GM23338 (cell line): ENCODE data around the gene DGAT2. TPM values are rescaled to one million over a fixed set of nuclear protein-coding genes. Genes with fewer than 3 reads are reported as not detected.

Source experiments
- ATAC-seq: fragments of 200-7000 bp; cut with Tn5 transposase; 3 replicates; pipeline ENCODE4 v1.9.1; 2020
- DNase-seq: peaks from one replicate; pipeline ENCODE4 v3.0.0-alpha.2; 2015; ENCODE audit warnings: low spot score
- H2AFZ ChIP-seq: fragments of 200-600 bp; sonication (generic); 2 replicates; pipeline ENCODE4 v1.8.0; 2016; ENCODE audit warnings: antibody characterized with exemption, mild to moderate bottlenecking, moderate library complexity
- H3F3A ChIP-seq: fragments of 200-600 bp; sonication (generic); replicated peaks from 2 replicates; pipeline ENCODE4 v1.8.0; 2017; ENCODE audit warnings: antibody characterized with exemption, mixed run types, low read depth
- H3K27ac ChIP-seq: fragments of 200-600 bp; sonication (generic); 2 replicates; pipeline ENCODE4 v1.6.1; 2016; ENCODE audit warnings: low read depth
- H3K27me3 ChIP-seq: fragments of 200-600 bp; sonication (generic); 2 replicates; pipeline ENCODE4 v1.8.0; 2016; ENCODE audit warnings: mild to moderate bottlenecking, mixed run types, moderate library complexity; ENCODE audit not compliant: insufficient read depth
- H3K36me3 ChIP-seq: fragments of 200-600 bp; sonication (generic); 2 replicates; pipeline ENCODE4 v1.8.0; 2016; ENCODE audit warnings: mild to moderate bottlenecking; ENCODE audit not compliant: insufficient read depth
- H3K4me1 ChIP-seq: fragments of 200-600 bp; sonication (generic); 2 replicates; pipeline ENCODE4 v1.8.0; 2016; ENCODE audit warnings: mild to moderate bottlenecking, moderate library complexity; ENCODE audit not compliant: insufficient read depth
- H3K4me2 ChIP-seq: fragments of 200-600 bp; sonication (generic); 2 replicates; pipeline ENCODE4 v1.7.1; 2017; ENCODE audit warnings: mixed run types
- H3K4me3 ChIP-seq: fragments of 200-600 bp; sonication (generic); 2 replicates; pipeline ENCODE4 v1.6.1; 2016; ENCODE audit warnings: mixed run types
- H3K79me2 ChIP-seq: fragments of 200-600 bp; sonication (generic); replicated peaks from 2 replicates; pipeline ENCODE4 v1.8.0; 2017; ENCODE audit warnings: mild to moderate bottlenecking; ENCODE audit not compliant: insufficient read depth
- H3K9me2 ChIP-seq: fragments of 200-600 bp; sonication (generic); 2 replicates; pipeline ENCODE4 v1.8.0; 2017; ENCODE audit not compliant: insufficient read depth
- H4K20me1 ChIP-seq: fragments of 200-600 bp; sonication (generic); replicated peaks from 2 replicates; pipeline ENCODE4 v1.8.0; 2017; ENCODE audit warnings: mild to moderate bottlenecking; ENCODE audit not compliant: insufficient read depth
- H3K27ac Mint-ChIP-seq: 2 replicates; pipeline ENCODE4 v1.8.0; 2020; ENCODE audit warnings: inconsistent platforms, mild to moderate bottlenecking, moderate library complexity, mixed read lengths
- H3K27me3 Mint-ChIP-seq: 3 replicates; pipeline ENCODE4 v1.8.0; 2022; ENCODE audit warnings: low read depth, mild to moderate bottlenecking, moderate library complexity, mixed read lengths, inconsistent platforms; ENCODE audit not compliant: insufficient read depth, poor library complexity
- H3K36me3 Mint-ChIP-seq: 3 replicates; pipeline ENCODE4 v1.8.0; 2021; ENCODE audit warnings: low read depth, mild to moderate bottlenecking, inconsistent platforms, moderate library complexity, mixed read lengths
- H3K4me1 Mint-ChIP-seq: 3 replicates; pipeline ENCODE4 v1.8.0; 2020; ENCODE audit warnings: mild to moderate bottlenecking, inconsistent platforms, mixed read lengths
- H3K4me3 Mint-ChIP-seq: 3 replicates; pipeline ENCODE4 v1.8.0; 2021; ENCODE audit warnings: moderate library complexity, mild to moderate bottlenecking, inconsistent platforms, mixed read lengths
- H3K9me3 Mint-ChIP-seq: 3 replicates; pipeline ENCODE4 v1.8.0; 2020; ENCODE audit warnings: moderate library complexity, mild to moderate bottlenecking, inconsistent platforms, mixed read lengths
- CREB1 ChIP-seq: fragments of 250-450 bp; sonication (Bioruptor Pico); IDR thresholded peaks from 2 replicates; pipeline ENCODE4 v1.5.0; 2020; ENCODE audit warnings: low read depth, mild to moderate bottlenecking, moderate library complexity
- EZH2 ChIP-seq: fragments of 200-600 bp; sonication (generic); IDR thresholded peaks from one replicate; pipeline ENCODE4 v1.8.0; 2017; ENCODE audit warnings: antibody characterized with exemption, mild to moderate bottlenecking, low read depth; ENCODE audit not compliant: unreplicated experiment
- JUNB ChIP-seq: IDR thresholded peaks from one replicate; pipeline ENCODE4 v1.6.1; 2016; ENCODE audit warnings: antibody characterized with exemption; ENCODE audit not compliant: unreplicated experiment
- NANOG ChIP-seq: IDR thresholded peaks from 2 replicates; pipeline ENCODE4 v1.6.1; 2016; ENCODE audit warnings: antibody characterized with exemption, borderline replicate concordance
- POLR2AphosphoS5 ChIP-seq: IDR thresholded peaks from 2 replicates; pipeline ENCODE4 v1.6.1; 2016; ENCODE audit warnings: antibody characterized with exemption, low read depth
- STAT1 ChIP-seq: IDR thresholded peaks from one replicate; pipeline ENCODE4 v1.6.1; 2016; ENCODE audit warnings: antibody characterized with exemption; ENCODE audit not compliant: unreplicated experiment
- ZNF114 ChIP-seq: fragments of 250-450 bp; sonication (Bioruptor Pico); IDR thresholded peaks from 2 replicates; pipeline ENCODE4 v1.5.0; 2020; ENCODE audit warnings: mild to moderate bottlenecking, moderate library complexity
- ZNF331 ChIP-seq: fragments of 250-450 bp; sonication (Bioruptor Pico); IDR thresholded peaks from 2 replicates; pipeline ENCODE4 v1.5.0; 2020; ENCODE audit warnings: low read depth, mild to moderate bottlenecking, moderate library complexity
- polyA plus RNA-seq: library from polyadenylated mRNA; unstranded; fragments of >200 nt; fragmentation: Nextera tagmentation; extraction: Ambion mirVana; gene quantifications from 2 replicates; pipeline ENCODE4 v1.2.1, GENCODE V29; 2016
- total RNA-seq: library from RNA; depleted of rRNA; stranded (reverse); fragments of >200 nt; shearing (Covaris generic); gene quantifications from 2 replicates; pipeline ENCODE4 v1.2.3, GENCODE V29; 2014
- TF ChIP-seq, protein P1 (sequence below), 2 experiments: fragments of 200-600 bp in 1 of 2; sonication (generic) in 1 of 2; conservative IDR thresholded peaks; 2 replicates each; pipeline versions ENCODE4 v1.5.1 to v1.6.1; 2016 to 2017; ENCODE audit warnings: antibody characterized with exemption in 2 of 2, low read depth in 2 of 2, mild to moderate bottlenecking in 2 of 2, moderate library complexity in 1 of 2
- TF ChIP-seq, protein P2 (sequence below): fragments of 250-450 bp; sonication (Bioruptor Pico); IDR thresholded peaks from 2 replicates; pipeline ENCODE4 v1.5.0; 2020; ENCODE audit warnings: mild to moderate bottlenecking, moderate library complexity
- TF ChIP-seq, protein P3 (sequence below): IDR thresholded peaks from 2 replicates; pipeline ENCODE4 v1.6.1; 2016; ENCODE audit warnings: antibody characterized with exemption
- TF ChIP-seq, protein P4 (sequence below): IDR thresholded peaks from one replicate; pipeline ENCODE4 v1.6.1; 2018; ENCODE audit warnings: antibody characterized with exemption; ENCODE audit not compliant: unreplicated experiment

DGAT2 gene
- total and polyA plus RNA-seq, 2 experiments from 2014 or later, result 1.9 to 2.6 TPM

DNA sequence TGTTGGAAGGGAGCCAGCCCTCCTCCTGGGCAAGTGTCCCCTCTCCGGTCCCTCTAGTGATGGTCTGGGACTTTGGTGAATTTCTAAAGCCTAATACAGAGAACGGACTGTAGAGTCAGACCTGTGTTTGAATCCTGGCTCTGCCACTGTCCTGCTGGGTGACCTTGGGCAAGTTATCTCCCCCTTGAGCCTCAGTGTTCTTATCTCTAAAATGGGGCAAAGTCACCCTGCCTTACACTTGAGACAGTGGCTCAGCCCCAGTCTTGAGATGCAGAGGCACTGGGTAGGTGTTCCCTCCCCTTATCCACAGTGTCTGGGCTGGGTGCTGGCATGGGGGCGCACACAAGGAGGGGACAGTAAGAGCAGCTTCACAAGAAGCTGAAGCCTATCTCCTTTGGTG is 20.9 kb downstream of the DGAT2 start (continued):
- TF ChIP-seq CREB1 (CRISPR knock-in tag) (no peak), POLR2AphosphoS5 (no peak), JUNB (no peak), EZH2 (no peak)

DNA sequence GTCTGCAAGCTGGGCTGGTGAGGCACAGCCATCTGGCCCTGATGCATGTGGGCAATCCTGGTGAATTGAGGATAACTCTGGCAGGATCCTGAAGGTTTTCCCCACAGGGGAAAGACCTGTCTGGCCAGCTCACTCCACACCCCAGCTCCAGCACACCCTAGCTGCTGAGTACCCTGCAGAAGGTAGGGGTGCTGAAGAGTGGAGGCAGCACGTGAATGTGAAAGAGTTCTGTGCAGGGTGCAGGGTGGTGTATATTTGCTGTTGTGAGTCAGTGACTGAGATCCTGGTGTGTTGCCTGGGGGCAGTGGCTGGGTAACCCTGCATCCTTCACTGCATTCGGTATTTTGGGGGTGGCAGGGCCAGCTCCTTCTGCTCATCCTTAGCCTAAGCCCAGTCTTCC is 22.4 kb downstream of the DGAT2 start:
- no peak overlapping the region for H3K4me2 ChIP-seq
- H3K27ac Mint-ChIP-seq, result no peak overlapping the region
- H3K4me1 ChIP-seq, result no peaks in the 10 kb centered on the region

More for the DNA sequence above, 22.4 kb downstream of the DGAT2 start:
- Mint-ChIP-seq H3K27me3 (peaks cover 7% of the 10 kb centered on the region), H3K9me3 (no peaks in the 10 kb centered on the region), H3K4me1 (0 out of 3 replicates have a peak, but pooled peaks cover 2% of the 10 kb centered on the region), H3K36me3 (no peaks in the 10 kb centered on the region), H3K4me3 (no peak overlapping the region)
- DNase-seq (no peak), ATAC-seq (no peak)
- Histone ChIP-seq H3K27me3 (no peaks in the 10 kb centered on the region), H3K27ac (no peak overlapping the region), H3K4me3 (no peak overlapping the region), H2AFZ (no peak overlapping the region), H3F3A (no peaks in the 10 kb centered on the region), H3K36me3 (no peaks in the 10 kb centered on the region), H3K79me2 (no peaks in the 10 kb centered on the region), H4K20me1 (no peaks in the 10 kb centered on the region), H3K9me2 (no peaks in the 10 kb centered on the region)
- no peak for TF ChIP-seq POLR2AphosphoS5
- no peak for TF ChIP-seq CREB1 (CRISPR knock-in tag)
- no peak for TF ChIP-seq STAT1
- TF ChIP-seq JUNB, result no peak
- no peak for TF ChIP-seq ZNF114 (CRISPR knock-in tag)
- TF ChIP-seq, protein P1, sequence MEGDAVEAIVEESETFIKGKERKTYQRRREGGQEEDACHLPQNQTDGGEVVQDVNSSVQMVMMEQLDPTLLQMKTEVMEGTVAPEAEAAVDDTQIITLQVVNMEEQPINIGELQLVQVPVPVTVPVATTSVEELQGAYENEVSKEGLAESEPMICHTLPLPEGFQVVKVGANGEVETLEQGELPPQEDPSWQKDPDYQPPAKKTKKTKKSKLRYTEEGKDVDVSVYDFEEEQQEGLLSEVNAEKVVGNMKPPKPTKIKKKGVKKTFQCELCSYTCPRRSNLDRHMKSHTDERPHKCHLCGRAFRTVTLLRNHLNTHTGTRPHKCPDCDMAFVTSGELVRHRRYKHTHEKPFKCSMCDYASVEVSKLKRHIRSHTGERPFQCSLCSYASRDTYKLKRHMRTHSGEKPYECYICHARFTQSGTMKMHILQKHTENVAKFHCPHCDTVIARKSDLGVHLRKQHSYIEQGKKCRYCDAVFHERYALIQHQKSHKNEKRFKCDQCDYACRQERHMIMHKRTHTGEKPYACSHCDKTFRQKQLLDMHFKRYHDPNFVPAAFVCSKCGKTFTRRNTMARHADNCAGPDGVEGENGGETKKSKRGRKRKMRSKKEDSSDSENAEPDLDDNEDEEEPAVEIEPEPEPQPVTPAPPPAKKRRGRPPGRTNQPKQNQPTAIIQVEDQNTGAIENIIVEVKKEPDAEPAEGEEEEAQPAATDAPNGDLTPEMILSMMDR (conservative IDR thresholded peaks at IDR 0.05; ENCODE audit: low read depth in 2 of 2), result no peak
- TF ChIP-seq, protein P2, sequence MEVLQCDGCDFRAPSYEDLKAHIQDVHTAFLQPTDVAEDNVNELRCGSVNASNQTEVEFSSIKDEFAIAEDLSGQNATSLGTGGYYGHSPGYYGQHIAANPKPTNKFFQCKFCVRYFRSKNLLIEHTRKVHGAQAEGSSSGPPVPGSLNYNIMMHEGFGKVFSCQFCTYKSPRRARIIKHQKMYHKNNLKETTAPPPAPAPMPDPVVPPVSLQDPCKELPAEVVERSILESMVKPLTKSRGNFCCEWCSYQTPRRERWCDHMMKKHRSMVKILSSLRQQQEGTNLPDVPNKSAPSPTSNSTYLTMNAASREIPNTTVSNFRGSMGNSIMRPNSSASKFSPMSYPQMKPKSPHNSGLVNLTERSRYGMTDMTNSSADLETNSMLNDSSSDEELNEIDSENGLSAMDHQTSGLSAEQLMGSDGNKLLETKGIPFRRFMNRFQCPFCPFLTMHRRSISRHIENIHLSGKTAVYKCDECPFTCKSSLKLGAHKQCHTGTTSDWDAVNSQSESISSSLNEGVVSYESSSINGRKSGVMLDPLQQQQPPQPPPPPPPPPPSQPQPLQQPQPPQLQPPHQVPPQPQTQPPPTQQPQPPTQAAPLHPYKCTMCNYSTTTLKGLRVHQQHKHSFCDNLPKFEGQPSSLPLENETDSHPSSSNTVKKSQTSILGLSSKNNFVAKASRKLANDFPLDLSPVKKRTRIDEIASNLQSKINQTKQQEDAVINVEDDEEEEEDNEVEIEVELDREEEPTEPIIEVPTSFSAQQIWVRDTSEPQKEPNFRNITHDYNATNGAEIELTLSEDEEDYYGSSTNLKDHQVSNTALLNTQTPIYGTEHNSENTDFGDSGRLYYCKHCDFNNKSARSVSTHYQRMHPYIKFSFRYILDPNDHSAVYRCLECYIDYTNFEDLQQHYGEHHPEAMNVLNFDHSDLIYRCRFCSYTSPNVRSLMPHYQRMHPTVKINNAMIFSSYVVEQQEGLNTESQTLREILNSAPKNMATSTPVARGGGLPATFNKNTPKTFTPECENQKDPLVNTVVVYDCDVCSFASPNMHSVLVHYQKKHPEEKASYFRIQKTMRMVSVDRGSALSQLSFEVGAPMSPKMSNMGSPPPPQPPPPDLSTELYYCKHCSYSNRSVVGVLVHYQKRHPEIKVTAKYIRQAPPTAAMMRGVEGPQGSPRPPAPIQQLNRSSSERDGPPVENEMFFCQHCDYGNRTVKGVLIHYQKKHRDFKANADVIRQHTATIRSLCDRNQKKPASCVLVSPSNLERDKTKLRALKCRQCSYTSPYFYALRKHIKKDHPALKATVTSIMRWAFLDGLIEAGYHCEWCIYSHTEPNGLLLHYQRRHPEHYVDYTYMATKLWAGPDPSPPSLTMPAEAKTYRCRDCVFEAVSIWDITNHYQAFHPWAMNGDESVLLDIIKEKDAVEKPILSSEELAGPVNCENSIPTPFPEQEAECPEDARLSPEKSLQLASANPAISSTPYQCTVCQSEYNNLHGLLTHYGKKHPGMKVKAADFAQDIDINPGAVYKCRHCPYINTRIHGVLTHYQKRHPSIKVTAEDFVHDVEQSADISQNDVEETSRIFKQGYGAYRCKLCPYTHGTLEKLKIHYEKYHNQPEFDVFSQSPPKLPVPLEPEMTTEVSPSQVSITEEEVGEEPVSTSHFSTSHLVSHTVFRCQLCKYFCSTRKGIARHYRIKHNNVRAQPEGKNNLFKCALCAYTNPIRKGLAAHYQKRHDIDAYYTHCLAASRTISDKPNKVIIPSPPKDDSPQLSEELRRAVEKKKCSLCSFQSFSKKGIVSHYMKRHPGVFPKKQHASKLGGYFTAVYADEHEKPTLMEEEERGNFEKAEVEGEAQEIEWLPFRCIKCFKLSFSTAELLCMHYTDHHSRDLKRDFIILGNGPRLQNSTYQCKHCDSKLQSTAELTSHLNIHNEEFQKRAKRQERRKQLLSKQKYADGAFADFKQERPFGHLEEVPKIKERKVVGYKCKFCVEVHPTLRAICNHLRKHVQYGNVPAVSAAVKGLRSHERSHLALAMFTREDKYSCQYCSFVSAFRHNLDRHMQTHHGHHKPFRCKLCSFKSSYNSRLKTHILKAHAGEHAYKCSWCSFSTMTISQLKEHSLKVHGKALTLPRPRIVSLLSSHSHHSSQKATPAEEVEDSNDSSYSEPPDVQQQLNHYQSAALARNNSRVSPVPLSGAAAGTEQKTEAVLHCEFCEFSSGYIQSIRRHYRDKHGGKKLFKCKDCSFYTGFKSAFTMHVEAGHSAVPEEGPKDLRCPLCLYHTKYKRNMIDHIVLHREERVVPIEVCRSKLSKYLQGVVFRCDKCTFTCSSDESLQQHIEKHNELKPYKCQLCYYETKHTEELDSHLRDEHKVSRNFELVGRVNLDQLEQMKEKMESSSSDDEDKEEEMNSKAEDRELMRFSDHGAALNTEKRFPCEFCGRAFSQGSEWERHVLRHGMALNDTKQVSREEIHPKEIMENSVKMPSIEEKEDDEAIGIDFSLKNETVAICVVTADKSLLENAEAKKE (CRISPR knock-in tag), result no peak
- TF ChIP-seq ZNF331 (CRISPR knock-in tag), result no peak
- TF ChIP-seq, protein P3, sequence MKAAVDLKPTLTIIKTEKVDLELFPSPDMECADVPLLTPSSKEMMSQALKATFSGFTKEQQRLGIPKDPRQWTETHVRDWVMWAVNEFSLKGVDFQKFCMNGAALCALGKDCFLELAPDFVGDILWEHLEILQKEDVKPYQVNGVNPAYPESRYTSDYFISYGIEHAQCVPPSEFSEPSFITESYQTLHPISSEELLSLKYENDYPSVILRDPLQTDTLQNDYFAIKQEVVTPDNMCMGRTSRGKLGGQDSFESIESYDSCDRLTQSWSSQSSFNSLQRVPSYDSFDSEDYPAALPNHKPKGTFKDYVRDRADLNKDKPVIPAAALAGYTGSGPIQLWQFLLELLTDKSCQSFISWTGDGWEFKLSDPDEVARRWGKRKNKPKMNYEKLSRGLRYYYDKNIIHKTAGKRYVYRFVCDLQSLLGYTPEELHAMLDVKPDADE, result no peak
- no peak for TF ChIP-seq EZH2
- TF ChIP-seq, protein P4, sequence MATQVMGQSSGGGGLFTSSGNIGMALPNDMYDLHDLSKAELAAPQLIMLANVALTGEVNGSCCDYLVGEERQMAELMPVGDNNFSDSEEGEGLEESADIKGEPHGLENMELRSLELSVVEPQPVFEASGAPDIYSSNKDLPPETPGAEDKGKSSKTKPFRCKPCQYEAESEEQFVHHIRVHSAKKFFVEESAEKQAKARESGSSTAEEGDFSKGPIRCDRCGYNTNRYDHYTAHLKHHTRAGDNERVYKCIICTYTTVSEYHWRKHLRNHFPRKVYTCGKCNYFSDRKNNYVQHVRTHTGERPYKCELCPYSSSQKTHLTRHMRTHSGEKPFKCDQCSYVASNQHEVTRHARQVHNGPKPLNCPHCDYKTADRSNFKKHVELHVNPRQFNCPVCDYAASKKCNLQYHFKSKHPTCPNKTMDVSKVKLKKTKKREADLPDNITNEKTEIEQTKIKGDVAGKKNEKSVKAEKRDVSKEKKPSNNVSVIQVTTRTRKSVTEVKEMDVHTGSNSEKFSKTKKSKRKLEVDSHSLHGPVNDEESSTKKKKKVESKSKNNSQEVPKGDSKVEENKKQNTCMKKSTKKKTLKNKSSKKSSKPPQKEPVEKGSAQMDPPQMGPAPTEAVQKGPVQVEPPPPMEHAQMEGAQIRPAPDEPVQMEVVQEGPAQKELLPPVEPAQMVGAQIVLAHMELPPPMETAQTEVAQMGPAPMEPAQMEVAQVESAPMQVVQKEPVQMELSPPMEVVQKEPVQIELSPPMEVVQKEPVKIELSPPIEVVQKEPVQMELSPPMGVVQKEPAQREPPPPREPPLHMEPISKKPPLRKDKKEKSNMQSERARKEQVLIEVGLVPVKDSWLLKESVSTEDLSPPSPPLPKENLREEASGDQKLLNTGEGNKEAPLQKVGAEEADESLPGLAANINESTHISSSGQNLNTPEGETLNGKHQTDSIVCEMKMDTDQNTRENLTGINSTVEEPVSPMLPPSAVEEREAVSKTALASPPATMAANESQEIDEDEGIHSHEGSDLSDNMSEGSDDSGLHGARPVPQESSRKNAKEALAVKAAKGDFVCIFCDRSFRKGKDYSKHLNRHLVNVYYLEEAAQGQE, result no peak
- no peak for TF ChIP-seq NANOG
